HG03139 (cell line): ENCODE data around the gene MGST3.
"Not testable (repeated sequence)": the region's sequence is repeated elsewhere in the genome, so short reads cannot be mapped to it uniquely, and the experiment has no call there.

Source experiments
- ATAC-seq: cut with Tn5 transposase; IDR thresholded peaks from one replicate; pipeline ENCODE4 v1.9.1; 2021; ENCODE audit not compliant: unreplicated experiment

MGST3 gene

GRCh38 chr1:165630629-165631341 lies at the start of gene MGST3:
TSS of gene MGST3 (plus strand) at chr1:165631234. CDS start at chr1:165649848, 18,614 bp downstream.
- peak; percentile 79 for ATAC-seq

GRCh38 chr1:165581926-165582325 lies 49.1 kb upstream of the MGST3 start:
- no peak for ATAC-seq

- no peak for ATAC-seq
These were observed 44.6 kb upstream of the MGST3 start for GRCh38 chr1:165586398-165586797.

- ATAC-seq: not testable (repeated sequence)
These were observed 39.6 kb upstream of the MGST3 start for GRCh38 chr1:165591391-165591790.

- ATAC-seq: no peak
These were observed 37.9 kb upstream of the MGST3 start for GRCh38 chr1:165592945-165593823.

GRCh38 chr1:165595246-165595938 lies 35.6 kb upstream of the MGST3 start:
- ATAC-seq: no peak

- peak; percentile 98 for ATAC-seq
These were observed 33.0 kb upstream of the MGST3 start for GRCh38 chr1:165597883-165598675.

GRCh38 chr1:165598676-165599059 lies 32.4 kb upstream of the MGST3 start:
- ATAC-seq: no peak

- ATAC-seq: no peak
These were observed 30.2 kb upstream of the MGST3 start for GRCh38 chr1:165600793-165601192.

- no peak for ATAC-seq
These were observed 27.2 kb upstream of the MGST3 start for GRCh38 chr1:165603810-165604209.

GRCh38 chr1:165605246-165605645 lies 25.8 kb upstream of the MGST3 start:
- ATAC-seq: no peak

- not testable (repeated sequence) for ATAC-seq
These were observed 24.4 kb upstream of the MGST3 start for GRCh38 chr1:165606676-165607075.

GRCh38 chr1:165610866-165611265 lies 20.2 kb upstream of the MGST3 start:
- ATAC-seq: no peak

- ATAC-seq: no peak
These were observed 19.0 kb upstream of the MGST3 start for GRCh38 chr1:165612062-165612461.

- no peak for ATAC-seq
These were observed 14.9 kb upstream of the MGST3 start for GRCh38 chr1:165616054-165616612.

GRCh38 chr1:165616987-165617546 lies 14.0 kb upstream of the MGST3 start:
- ATAC-seq: no peak

GRCh38 chr1:165619647-165620151 lies 11.3 kb upstream of the MGST3 start:
- ATAC-seq: no peak

GRCh38 chr1:165623624-165624023 lies 7.4 kb upstream of the MGST3 start:
- no peak for ATAC-seq

GRCh38 chr1:165624441-165624840 lies 6.6 kb upstream of the MGST3 start:
- no peak for ATAC-seq
